RWPE2 (cell line): ENCODE data around the gene PTRH2.
A peak's percentile ranks its signal among the peaks of the same experiment; 100 is the strongest.
"Not testable (repeated sequence)": the region's sequence is repeated elsewhere in the genome, so short reads cannot be mapped to it uniquely, and the experiment has no call there.

Source experiments
- ATAC-seq: fragments of 200-7000 bp; cut with Tn5 transposase; 3 replicates; pipeline ENCODE4 v1.9.1; 2021; ENCODE audit warnings: low read depth
- DNase-seq: peaks from one replicate; pipeline ENCODE4 v3.0.0-alpha.2; 2020; ENCODE audit warnings: low spot score
- H3K27ac ChIP-seq: fragments of 450-650 bp; 2 replicates; pipeline ENCODE4 v1.5.1; 2017; ENCODE audit warnings: mild to moderate bottlenecking; ENCODE audit not compliant: poor library complexity, severe bottlenecking
- H3K27me3 ChIP-seq: fragments of 250-450 bp; sonication (Bioruptor Pico); 2 replicates; pipeline ENCODE4 v1.5.1; 2021; ENCODE audit warnings: mild to moderate bottlenecking, moderate library complexity; ENCODE audit not compliant: insufficient read depth, poor library complexity, severe bottlenecking
- H3K36me3 ChIP-seq: fragments of 250-450 bp; sonication (Bioruptor Pico); 2 replicates; pipeline ENCODE4 v1.5.1; 2020; ENCODE audit warnings: low read depth, mild to moderate bottlenecking, moderate library complexity
- H3K4me1 ChIP-seq: fragments of 250-450 bp; sonication (Bioruptor Pico); 2 replicates; pipeline ENCODE4 v1.5.1; 2021; ENCODE audit warnings: mild to moderate bottlenecking, moderate library complexity; ENCODE audit not compliant: insufficient read depth, poor library complexity, severe bottlenecking
- H3K4me3 ChIP-seq: fragments of 250-450 bp; sonication (Bioruptor Pico); 2 replicates; pipeline ENCODE4 v1.5.1; 2021; ENCODE audit warnings: mild to moderate bottlenecking, moderate library complexity; ENCODE audit not compliant: severe bottlenecking
- H3K9me3 ChIP-seq: fragments of 250-450 bp; sonication (Bioruptor Pico); 2 replicates; pipeline ENCODE4 v1.5.1; 2021; ENCODE audit warnings: mild to moderate bottlenecking, moderate library complexity; ENCODE audit not compliant: severe bottlenecking
- TF ChIP-seq, protein P1 (sequence below): fragments of 450-650 bp; IDR thresholded peaks from one replicate; pipeline ENCODE4 v1.5.1; 2017; ENCODE audit warnings: mild to moderate bottlenecking, moderate library complexity; ENCODE audit not compliant: poor library complexity, severe bottlenecking

The PTRH2 gene

DNA sequence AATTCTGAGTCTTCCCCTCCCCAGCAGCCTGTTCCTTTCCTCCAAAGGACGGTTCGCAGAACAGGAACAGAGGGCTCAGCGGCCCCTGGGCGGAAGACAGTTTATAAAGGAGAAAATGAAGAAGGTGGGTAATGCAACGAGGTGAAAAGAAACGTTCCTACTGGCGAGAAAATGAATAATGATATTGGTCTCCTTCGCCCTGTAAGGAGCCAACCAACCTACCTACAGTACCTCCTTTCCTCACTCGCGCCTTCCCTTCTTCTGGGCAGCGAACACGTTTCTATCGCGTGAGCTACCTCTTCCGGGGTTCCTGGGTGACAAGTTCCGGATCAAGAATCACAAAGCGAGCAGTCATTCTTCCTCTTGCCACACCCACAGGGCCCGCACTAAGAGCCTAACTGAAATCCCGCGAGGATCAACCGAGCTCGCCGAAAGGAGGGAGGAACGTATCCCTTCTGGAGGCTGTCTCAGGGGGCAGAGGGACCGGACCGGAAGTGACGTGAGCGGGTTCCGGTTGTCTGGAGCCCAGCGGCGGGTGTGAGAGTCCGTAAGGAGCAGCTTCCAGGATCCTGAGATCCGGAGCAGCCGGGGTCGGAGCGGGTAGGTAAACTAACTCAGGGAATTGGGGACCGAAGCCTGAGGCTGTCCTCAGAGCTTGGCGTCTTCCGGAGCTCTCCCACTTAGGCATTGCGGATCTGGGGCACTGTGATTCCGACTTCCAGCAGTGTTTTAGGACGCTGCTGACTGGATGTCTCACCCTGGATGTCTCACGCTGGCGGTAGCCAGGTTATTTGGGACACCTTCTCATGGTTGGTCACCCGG, at the start of gene PTRH2, which contains the start of gene VMP1:
Gene PTRH2 (minus strand): TSS at position 282 of the 822 bp plus-strand sequence. CDS start 9,452 bp downstream, outside the sequence.
Gene VMP1 (plus strand): TSS at position 506 of the 822 bp plus-strand sequence. CDS start 23,793 bp downstream, outside the sequence.
- Histone ChIP-seq H3K4me3 (peak within 1 kb of the TSS; percentile 51), H3K27ac (peak within 1 kb of the TSS; percentile 71), H3K9me3 (no peaks in the 10 kb centered on the region), H3K36me3 (peaks cover 36% of the 10 kb centered on the region), H3K27me3 (no peaks in the 10 kb centered on the region), H3K4me1 (peaks cover 15% of the 10 kb centered on the region)
- TF ChIP-seq, protein P1, sequence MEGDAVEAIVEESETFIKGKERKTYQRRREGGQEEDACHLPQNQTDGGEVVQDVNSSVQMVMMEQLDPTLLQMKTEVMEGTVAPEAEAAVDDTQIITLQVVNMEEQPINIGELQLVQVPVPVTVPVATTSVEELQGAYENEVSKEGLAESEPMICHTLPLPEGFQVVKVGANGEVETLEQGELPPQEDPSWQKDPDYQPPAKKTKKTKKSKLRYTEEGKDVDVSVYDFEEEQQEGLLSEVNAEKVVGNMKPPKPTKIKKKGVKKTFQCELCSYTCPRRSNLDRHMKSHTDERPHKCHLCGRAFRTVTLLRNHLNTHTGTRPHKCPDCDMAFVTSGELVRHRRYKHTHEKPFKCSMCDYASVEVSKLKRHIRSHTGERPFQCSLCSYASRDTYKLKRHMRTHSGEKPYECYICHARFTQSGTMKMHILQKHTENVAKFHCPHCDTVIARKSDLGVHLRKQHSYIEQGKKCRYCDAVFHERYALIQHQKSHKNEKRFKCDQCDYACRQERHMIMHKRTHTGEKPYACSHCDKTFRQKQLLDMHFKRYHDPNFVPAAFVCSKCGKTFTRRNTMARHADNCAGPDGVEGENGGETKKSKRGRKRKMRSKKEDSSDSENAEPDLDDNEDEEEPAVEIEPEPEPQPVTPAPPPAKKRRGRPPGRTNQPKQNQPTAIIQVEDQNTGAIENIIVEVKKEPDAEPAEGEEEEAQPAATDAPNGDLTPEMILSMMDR = no peak
- DNase-seq (peak; percentile 99), ATAC-seq (peak; percentile 97)

DNA sequence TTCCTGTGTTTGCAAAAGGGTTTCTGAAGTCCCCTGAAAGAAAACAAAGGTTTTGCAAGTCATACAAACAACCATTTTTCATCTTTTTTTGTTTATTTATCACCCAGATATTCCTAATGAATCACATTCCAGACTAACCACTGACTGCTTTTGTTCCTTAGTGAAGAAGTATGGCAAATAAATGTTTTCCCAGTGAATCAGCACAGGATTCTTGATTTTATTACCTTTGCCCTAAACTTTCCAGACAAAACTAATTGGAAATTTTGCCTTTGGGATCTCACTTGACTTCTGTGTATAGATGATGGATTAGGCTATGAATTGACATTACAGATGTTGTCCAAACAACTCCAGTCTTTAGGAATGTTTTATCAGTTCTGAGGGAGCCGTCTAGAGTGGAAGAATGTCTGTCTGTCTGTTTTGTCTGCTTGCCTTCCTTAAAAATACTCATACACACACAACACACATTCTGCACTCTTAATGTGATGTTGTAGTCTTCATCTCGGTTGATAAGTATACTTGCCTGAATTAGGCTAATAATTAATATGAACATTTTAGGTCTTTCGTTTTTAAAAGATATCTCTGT, 49.1 kb upstream of the PTRH2 start:
- TF ChIP-seq, protein P1 = no peak
- H3K4me1 ChIP-seq = peaks cover 49% of the 10 kb centered on the region
- H3K36me3 ChIP-seq = peaks cover 15% of the 10 kb centered on the region
- peak; percentile 66 for ATAC-seq
- DNase-seq = no peak
- no peaks in the 10 kb centered on the region for H3K27me3 ChIP-seq
- no peak overlapping the region for H3K4me3 ChIP-seq
- H3K27ac ChIP-seq = peak overlapping the region; percentile 99
- no peaks in the 10 kb centered on the region for H3K9me3 ChIP-seq

DNA sequence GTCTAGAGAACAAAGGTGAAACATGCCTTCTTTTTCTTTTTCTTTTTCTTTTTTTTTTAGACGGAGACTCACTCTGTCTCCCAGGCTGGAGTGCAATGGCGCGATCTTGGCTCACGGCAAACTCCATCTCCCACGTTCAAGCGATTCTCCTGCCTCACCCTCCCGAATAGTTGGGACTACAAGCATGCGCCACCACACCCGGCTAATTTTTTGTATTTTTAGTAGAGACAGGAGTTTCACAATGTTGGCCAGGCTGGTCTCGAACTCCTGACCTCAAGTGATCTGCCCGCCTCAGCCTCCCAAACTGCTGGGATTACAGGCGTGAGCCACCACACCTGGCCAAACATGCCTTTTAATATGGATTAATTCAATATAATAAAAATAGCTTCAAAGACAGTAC, 47.8 kb upstream of the PTRH2 start:
- ATAC-seq, H3K9me3 ChIP-seq, H3K27me3 ChIP-seq, H3K4me3 ChIP-seq, DNase-seq: not testable (repeated sequence)
- Histone ChIP-seq H3K4me1 (peaks cover 46% of the 10 kb centered on the region), H3K36me3 (peaks cover 15% of the 10 kb centered on the region), H3K27ac (peak overlapping the region; percentile 99)

DNA sequence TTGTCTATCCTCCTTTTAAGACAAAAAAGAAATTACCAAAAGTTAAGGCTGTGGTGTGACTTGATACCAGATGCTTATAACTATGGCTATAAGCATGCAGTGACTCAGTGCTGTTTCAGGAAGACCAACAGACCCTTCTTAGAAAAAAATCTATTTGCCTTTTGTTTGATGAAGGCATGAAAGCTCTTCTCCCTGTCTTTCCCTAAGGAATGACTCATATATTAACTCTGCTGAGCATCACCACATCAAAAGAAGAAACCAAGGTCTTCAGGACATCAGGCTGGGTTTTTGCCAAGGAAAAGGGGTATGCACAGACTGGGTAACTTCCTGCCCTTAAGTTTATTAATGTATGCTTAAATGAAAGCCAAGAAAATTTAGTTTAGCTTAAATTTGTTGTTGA, 47.3 kb upstream of the PTRH2 start:
- ATAC-seq = peak; percentile 81

More for the DNA sequence above, 47.3 kb upstream of the PTRH2 start:
- TF ChIP-seq, protein P1 = no peak
- Histone ChIP-seq H3K36me3 (peaks cover 15% of the 10 kb centered on the region), H3K27ac (peak overlapping the region; percentile 99), H3K4me1 (peaks cover 46% of the 10 kb centered on the region), H3K4me3 (no peak overlapping the region), H3K27me3 (no peaks in the 10 kb centered on the region), H3K9me3 (no peaks in the 10 kb centered on the region)
- peak; percentile 85 for DNase-seq
